ENCODE data around the gene ARFGAP3. TPM values are rescaled to one million over a fixed set of nuclear protein-coding genes. Genes with fewer than 3 reads are reported as not detected.
A peak's percentile ranks its signal among the peaks of the same experiment; 100 is the strongest.

The ARFGAP3 gene
- total RNA-seq, 2 donors from 2014 or later, result 20.5 to 36.9 TPM

- Mint-ChIP-seq H3K27me3 (ENCODE audit: insufficient read depth) (no peaks in the 10 kb centered on the region), H3K36me3 (ENCODE audit: low read depth) (peaks cover 37% of the 10 kb centered on the region), H3K27ac (peak overlapping the region; percentile 48), H3K4me3 (no peak overlapping the region), H3K4me1 (peaks cover 12% of the 10 kb centered on the region), H3K9me3 (no peaks in the 10 kb centered on the region)
- Histone ChIP-seq H3K27ac (ENCODE audit: low read depth, low read length) (no peak overlapping the region), H3K9ac (ENCODE audit: extremely low read depth, low read length, poor library complexity, severe bottlenecking) (no peak overlapping the region), H3K4me1 (ENCODE audit: control insufficient read depth, insufficient read depth, low read length) (no peaks in the 10 kb centered on the region), H3K36me3 (ENCODE audit: control insufficient read depth, insufficient read depth, low read length) (peaks cover 42% of the 10 kb centered on the region), H3K4me3 (ENCODE audit: low read length) (no peak overlapping the region), H3K27me3 (ENCODE audit: control insufficient read depth, insufficient read depth, low read length, poor library complexity, severe bottlenecking) (no peaks in the 10 kb centered on the region), H3K9me3 (ENCODE audit: control insufficient read depth, low read length) (no peaks in the 10 kb centered on the region)
- no peak for DNase-seq
- TF ChIP-seq CTCF (conservative IDR thresholded peaks at IDR 0.05), result no peak
- WGBS, 2 experiments (ENCODE audit: insufficient coverage in 1 of 2, insufficient read length in 1 of 2), result 100% methylated on average over 1 to 3 of the region's 3 CpGs
These were observed 34.6 kb upstream of the ARFGAP3 start for GRCh38 chr22:42891696-42892095.

GRCh38 chr22:42891008-42891407 is 33.9 kb upstream of the ARFGAP3 start:
- Histone ChIP-seq H3K9me3 (ENCODE audit: control insufficient read depth, low read length) (no peaks in the 10 kb centered on the region), H3K4me3 (ENCODE audit: low read length) (no peak overlapping the region), H3K36me3 (ENCODE audit: control insufficient read depth, insufficient read depth, low read length) (peaks cover 48% of the 10 kb centered on the region), H3K4me1 (ENCODE audit: control insufficient read depth, insufficient read depth, low read length) (no peaks in the 10 kb centered on the region), H3K9ac (ENCODE audit: extremely low read depth, low read length, poor library complexity, severe bottlenecking) (no peak overlapping the region), H3K27me3 (ENCODE audit: control insufficient read depth, insufficient read depth, low read length, poor library complexity, severe bottlenecking) (no peaks in the 10 kb centered on the region), H3K27ac (ENCODE audit: low read depth, low read length) (no peak overlapping the region)
- Mint-ChIP-seq H3K27me3 (ENCODE audit: insufficient read depth) (no peaks in the 10 kb centered on the region), H3K9me3 (no peaks in the 10 kb centered on the region), H3K4me1 (peaks cover 10% of the 10 kb centered on the region), H3K36me3 (ENCODE audit: low read depth) (peaks cover 39% of the 10 kb centered on the region), H3K4me3 (no peak overlapping the region), H3K27ac (no peak overlapping the region)
- TF ChIP-seq CTCF (conservative IDR thresholded peaks at IDR 0.05), result no peak
- WGBS, 2 experiments (ENCODE audit: insufficient coverage in 1 of 2, insufficient read length in 1 of 2), result 94 to 100% methylated on average over 4 to 13 of the region's 13 CpGs
- DNase-seq, result no peak

- Histone ChIP-seq H3K9ac (ENCODE audit: extremely low read depth, low read length, poor library complexity, severe bottlenecking) (no peak overlapping the region), H3K27ac (ENCODE audit: low read depth, low read length) (no peak overlapping the region), H3K9me3 (ENCODE audit: control insufficient read depth, low read length) (no peaks in the 10 kb centered on the region), H3K4me1 (ENCODE audit: control insufficient read depth, insufficient read depth, low read length) (peaks cover 3% of the 10 kb centered on the region), H3K36me3 (ENCODE audit: control insufficient read depth, insufficient read depth, low read length) (peaks cover 59% of the 10 kb centered on the region), H3K27me3 (ENCODE audit: control insufficient read depth, insufficient read depth, low read length, poor library complexity, severe bottlenecking) (no peaks in the 10 kb centered on the region), H3K4me3 (ENCODE audit: low read length) (no peak overlapping the region)
- peaks cover 16% of the 10 kb centered on the region for H3K4me1 Mint-ChIP-seq
- WGBS, 2 experiments (ENCODE audit: insufficient coverage in 1 of 2, insufficient read length in 1 of 2), result 99 to 100% methylated on average over 2 to 4 of the region's 4 CpGs
- H3K4me3 Mint-ChIP-seq, result no peak overlapping the region
- H3K36me3 Mint-ChIP-seq (ENCODE audit: low read depth), result peaks cover 45% of the 10 kb centered on the region
- no peaks in the 10 kb centered on the region for H3K9me3 Mint-ChIP-seq
- no peak for DNase-seq
- H3K27ac Mint-ChIP-seq, result no peak overlapping the region
- TF ChIP-seq CTCF (conservative IDR thresholded peaks at IDR 0.05), result no peak
- H3K27me3 Mint-ChIP-seq (ENCODE audit: insufficient read depth), result no peaks in the 10 kb centered on the region
These were observed 32.2 kb upstream of the ARFGAP3 start for GRCh38 chr22:42889304-42889703.

All from endodermal cell (in vitro differentiated cells).